NOMO-1 treated with DMSO at 0.1 percent for 48 hours (cell line): ENCODE data around the gene ZNF22.

Experiments
- DNase-seq: peaks from one replicate; lab custom pipeline; 2025; ENCODE audit not compliant: unreplicated experiment; lab: John Stamatoyannopoulos, UW

Gene ZNF22

GRCh38 chr10:44988957-44989585 lies 11.7 kb upstream of the ZNF22 start:
- DNase-seq, result no peak

- no peak for DNase-seq
These were observed 11.0 kb upstream of the ZNF22 start for GRCh38 chr10:44989597-44990301.

DNA sequence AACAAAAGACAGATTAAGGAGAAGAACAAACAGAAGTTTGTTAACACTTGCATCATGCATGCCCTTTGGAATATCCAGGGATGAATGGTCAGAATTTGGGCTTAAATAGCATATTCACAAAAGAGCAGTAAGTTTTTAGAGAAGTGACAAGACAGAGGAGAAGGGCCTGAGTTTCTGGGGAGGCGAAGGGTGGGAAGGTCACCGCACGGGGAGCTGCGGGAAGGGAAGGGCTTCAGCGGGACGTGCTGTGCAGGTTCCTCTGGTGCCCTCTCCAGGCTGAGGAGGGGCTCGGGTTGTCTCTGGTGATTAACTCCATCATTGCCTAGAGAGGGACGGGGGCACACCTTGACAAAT lies 10.4 kb upstream of the ZNF22 start:
- DNase-seq, result no peak

DNA sequence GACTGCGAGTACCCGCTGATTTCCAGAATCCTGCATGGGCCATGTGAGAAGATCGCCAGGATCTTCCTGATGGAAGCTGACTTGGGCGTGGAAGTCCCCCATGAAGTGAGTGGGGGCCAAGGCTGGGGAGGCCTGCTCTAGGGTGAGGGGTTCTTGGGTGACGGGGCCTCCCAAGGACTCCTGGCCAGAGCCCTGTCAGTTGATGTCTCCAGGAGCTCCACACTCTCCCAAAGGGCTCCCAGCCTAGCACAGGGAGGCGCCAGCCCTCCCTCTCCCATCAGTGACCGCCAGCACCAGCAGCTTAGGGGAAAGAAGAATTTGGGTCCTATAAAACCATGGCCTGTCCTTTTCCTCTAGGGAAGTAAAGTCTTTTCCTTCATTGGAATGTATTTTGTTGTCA lies 9.8 kb upstream of the ZNF22 start:
- no peak for DNase-seq

DNA sequence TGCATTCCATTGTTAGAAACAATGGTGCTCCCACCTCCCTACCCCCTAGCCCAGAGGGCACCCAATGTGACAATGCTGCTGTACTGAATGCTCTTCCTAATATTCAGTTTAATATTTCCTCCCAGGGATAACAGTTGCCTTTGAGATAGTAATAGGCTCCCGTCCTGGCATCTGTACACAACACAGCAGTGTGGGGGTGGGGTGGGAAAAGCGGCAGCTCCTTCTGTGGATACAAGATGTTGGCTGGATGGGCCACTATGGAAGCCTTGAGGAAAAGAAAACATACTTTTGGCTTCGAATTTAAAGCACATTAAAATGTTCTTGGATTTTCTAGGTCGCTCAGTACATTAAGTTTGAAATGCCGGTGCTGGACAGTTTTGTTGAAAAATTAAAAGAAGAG lies 9.2 kb upstream of the ZNF22 start:
- no peak for DNase-seq

DNA sequence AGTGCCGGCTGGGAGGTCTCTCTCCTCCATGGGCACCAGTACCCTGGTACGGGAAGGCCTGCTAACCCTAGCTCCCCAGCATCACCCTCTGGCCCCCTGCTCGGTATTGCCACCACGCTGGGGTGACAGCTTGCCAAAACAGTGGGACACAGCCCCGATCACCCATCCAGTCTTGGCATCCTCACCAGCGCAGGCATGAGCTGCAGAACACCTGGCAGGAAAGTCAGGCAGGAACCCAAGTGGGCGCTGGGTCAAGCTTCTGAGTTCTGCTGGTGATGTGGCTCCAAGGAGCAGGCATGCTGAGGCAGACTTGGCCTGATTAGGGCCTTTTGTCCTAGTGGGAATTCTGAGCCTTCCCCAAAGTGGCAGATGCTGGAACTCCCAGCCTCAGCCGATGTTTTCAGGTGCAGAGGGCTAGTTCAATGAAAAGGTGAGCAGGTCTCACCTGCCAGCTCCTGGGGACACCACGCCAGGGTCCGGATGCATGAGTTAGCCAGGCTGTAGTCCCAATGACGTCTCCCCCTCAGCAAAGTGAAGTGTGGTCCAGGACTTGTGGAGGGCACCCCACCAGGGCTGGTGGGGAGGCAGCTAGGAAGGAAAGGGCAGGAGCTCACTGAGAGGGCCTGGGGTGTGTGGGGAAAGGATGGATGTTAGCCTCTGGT lies 8.5 kb upstream of the ZNF22 start:
- no peak for DNase-seq

DNA sequence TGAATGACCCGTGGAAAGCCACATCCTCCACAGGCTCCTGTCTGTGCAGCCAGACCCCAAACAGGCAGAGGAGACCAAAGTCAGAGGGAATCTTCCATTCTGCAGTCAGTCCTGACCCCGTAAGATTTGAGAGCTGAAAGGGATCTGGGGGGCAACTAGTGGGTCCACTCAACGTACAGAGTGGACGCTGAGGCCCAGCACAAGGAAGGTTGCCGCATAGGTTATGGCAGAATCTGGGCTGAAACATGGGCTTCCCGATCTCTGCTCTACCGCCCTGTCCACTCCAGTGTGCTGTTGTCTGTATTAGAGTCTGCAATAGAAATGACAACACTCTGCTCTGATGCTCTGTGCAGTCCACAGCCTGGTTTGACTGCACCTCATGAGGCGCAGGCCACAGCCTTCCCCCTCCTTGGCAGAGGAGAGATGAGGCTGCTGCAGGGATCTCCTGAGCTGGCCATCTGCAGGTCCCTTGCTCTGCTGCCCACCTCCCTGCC lies 7.9 kb upstream of the ZNF22 start:
- DNase-seq, result no peak

GRCh38 chr10:44993226-44993921 lies 7.3 kb upstream of the ZNF22 start:
- DNase-seq, result no peak

- DNase-seq, result no peak
These were observed 6.6 kb upstream of the ZNF22 start for GRCh38 chr10:44993922-44994751.

- no peak for DNase-seq
These were observed 5.8 kb upstream of the ZNF22 start for GRCh38 chr10:44994752-44995530.

- DNase-seq, result no peak
These were observed 5.2 kb upstream of the ZNF22 start for GRCh38 chr10:44995581-44995913.

DNA sequence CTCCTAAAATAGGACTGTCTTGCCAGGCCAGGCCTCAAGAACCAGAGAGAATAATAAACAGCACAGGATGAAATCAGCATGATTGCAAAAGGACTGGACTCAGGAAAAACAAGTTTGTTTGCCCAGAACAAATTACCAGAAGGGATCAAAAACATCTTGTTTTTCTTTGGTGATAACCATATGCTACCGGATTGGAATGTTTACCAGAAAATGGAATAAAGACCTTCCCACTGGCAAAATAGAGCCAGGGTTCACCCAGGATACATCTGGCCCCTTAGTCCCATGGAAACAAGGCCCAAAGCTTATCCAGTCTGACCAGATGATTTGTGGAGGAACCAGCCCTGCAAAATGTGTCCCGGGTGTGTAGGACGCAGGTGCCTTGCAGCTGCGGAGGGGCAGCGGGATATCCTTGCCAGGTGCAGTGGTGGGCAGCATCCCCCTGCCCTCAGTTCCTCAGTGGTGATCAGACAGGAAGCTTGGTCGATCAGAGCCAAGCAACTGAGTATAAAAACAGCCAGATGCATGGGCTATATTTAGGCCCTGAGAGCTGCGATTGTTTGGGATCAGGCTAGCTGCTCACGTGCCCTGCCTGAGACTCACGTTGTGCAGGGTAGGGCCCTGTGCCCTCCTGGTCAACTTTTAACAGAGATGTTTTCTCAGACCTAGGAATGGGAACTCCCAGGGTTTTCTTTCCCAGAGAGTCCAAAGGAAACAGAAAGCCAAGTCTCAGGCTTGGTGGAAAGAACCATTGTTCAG lies 4.6 kb upstream of the ZNF22 start:
- DNase-seq, result no peak

- DNase-seq, result no peak
These were observed 3.5 kb upstream of the ZNF22 start for GRCh38 chr10:44997105-44997748.

GRCh38 chr10:44998146-44998631 lies 2.5 kb upstream of the ZNF22 start:
- DNase-seq, result no peak

- peak; percentile 57 for DNase-seq
These were observed 478 bp upstream of the ZNF22 start for GRCh38 chr10:45000138-45000751.

DNA sequence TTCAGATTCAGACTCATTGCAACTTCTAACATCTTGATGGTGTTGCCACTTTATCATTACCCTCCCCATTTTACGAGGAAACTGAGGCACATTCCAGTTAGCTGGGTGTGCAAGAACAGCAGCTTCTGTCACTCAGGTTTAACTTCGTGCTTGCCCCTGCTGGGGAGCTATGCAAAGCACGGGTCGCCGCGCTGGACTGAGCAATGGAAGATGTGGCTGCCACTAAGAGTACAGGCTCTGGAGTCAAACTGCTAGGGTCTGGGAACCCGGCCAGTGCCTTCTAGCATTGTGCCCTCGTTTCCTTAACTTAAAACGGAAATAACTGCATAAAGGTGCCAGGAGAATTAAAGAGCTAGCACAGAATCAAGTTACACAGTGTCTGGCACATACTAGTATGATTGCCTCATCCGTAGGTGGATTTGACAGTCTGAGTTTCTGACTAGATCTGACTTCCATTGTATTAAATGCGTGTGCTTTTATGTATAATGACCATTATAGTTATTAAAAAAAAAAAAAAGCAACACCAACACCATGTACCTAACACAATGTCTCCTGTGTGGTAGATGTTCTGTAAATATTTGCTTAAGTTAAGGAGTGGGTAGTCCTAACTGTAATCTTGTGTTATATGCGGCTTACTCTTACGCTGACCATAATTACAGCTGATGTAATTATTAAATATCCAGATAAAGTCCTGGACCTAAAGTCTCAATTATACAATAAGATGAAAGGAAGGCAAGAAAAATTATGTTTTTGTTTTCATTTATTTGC lies 842 bp downstream of the ZNF22 start:
- peak; percentile 73 for DNase-seq

GRCh38 chr10:45003432-45004000 lies 2.8 kb downstream of the ZNF22 start:
- no peak for DNase-seq
